Measurements from ENCODE around the gene PPP1R14D.

Gene PPP1R14D

GRCh38 chr15:40831861-40832260 lies 3.4 kb upstream of the PPP1R14D start:
- Histone ChIP-seq H3K9me3 (ENCODE audit: control insufficient read depth, low read length) (no peaks in the 10 kb centered on the region), H3K4me1 (ENCODE audit: control insufficient read depth, insufficient read depth, low read length) (no peaks in the 10 kb centered on the region), H3K9ac (ENCODE audit: low read length) (no peak overlapping the region), H3K36me3 (ENCODE audit: control insufficient read depth, insufficient read depth, low read length, severe bottlenecking) (no peaks in the 10 kb centered on the region), H3K4me3 (ENCODE audit: low read length) (no peak overlapping the region), H3K27me3 (replicated peaks; ENCODE audit: control insufficient read depth, insufficient read depth, low read length) (peaks cover 14% of the 10 kb centered on the region)
- no peak for DNase-seq (ENCODE audit: low read depth)

DNA sequence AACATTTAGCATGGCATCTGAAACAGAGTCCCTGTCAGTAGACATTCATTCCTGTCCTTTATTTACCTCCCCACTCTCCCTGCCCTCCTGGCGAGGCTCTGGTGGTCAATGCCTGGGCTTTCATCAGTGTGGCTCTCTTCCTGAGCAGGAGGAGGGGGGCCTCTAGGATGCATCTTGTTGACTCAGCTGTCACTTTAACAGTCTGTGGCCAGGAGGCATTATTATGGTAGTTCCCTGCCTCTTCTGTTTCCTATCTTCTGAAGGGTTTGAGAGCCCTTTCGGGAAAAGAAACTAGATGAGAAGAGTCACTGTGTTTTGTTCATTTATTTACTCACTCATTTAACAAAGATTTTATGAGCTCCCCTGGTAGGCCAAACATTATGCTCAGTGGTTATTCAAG lies 2.4 kb upstream of the PPP1R14D start:
- no peaks in the 10 kb centered on the region for H3K4me1 ChIP-seq (ENCODE audit: control insufficient read depth, insufficient read depth, low read length)
- no peak for DNase-seq (ENCODE audit: low read depth)
- H3K27me3 ChIP-seq (replicated peaks; ENCODE audit: control insufficient read depth, insufficient read depth, low read length), result peaks cover 18% of the 10 kb centered on the region
- no peaks in the 10 kb centered on the region for H3K9me3 ChIP-seq (ENCODE audit: control insufficient read depth, low read length)
- H3K4me3 ChIP-seq (ENCODE audit: low read length), result no peak overlapping the region
- no peak overlapping the region for H3K9ac ChIP-seq (ENCODE audit: low read length)
- H3K36me3 ChIP-seq (ENCODE audit: control insufficient read depth, insufficient read depth, low read length, severe bottlenecking), result no peaks in the 10 kb centered on the region

- no peaks in the 10 kb centered on the region for H3K9me3 ChIP-seq (ENCODE audit: control insufficient read depth, low read length)
- no peaks in the 10 kb centered on the region for H3K36me3 ChIP-seq (ENCODE audit: control insufficient read depth, insufficient read depth, low read length, severe bottlenecking)
- no peaks in the 10 kb centered on the region for H3K4me1 ChIP-seq (ENCODE audit: control insufficient read depth, insufficient read depth, low read length)
- DNase-seq (ENCODE audit: low read depth), result no peak
- no peak overlapping the region for H3K9ac ChIP-seq (ENCODE audit: low read length)
- H3K27me3 ChIP-seq (replicated peaks; ENCODE audit: control insufficient read depth, insufficient read depth, low read length), result peaks cover 18% of the 10 kb centered on the region
- H3K4me3 ChIP-seq (ENCODE audit: low read length), result no peak overlapping the region
Observed at GRCh38 chr15:40829115-40829514, 607 bp upstream of the PPP1R14D start.

DNA sequence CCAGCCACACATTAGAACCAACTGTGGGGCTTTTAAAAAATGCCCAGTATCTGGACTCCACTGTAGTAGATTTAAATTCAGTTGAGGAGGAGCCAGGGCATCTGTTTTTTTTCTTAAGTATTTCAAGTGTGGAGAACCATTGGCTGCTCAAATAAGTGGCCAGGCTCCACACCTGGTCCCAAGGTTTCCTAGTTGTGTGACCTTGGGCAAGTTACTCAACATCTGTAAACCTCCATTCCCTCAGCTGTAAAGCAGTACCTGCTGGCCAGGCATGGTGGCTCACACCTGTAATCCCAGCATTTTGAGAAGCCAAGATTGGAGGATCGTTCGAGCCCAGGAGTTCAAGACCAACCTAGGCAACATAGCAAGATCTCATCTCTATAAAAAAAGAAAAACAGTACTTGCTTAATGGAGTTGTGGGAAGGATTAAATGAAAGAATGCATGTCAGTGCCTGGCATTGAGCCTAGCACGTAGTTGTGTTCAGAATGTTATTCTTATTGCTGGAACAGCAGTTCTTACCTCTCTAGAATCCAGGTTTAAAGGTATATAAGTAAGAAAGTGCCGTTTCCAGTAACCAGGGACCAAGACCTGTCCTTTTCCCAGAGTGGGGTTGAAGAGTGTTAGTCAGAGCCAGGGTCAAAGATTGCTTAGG lies 2.0 kb downstream of the PPP1R14D start:
- peak; percentile 57 for DNase-seq (ENCODE audit: low read depth)
- H3K4me1 ChIP-seq (ENCODE audit: control insufficient read depth, insufficient read depth, low read length), result no peaks in the 10 kb centered on the region
- no peak overlapping the region for H3K4me3 ChIP-seq (ENCODE audit: low read length)
- H3K36me3 ChIP-seq (ENCODE audit: control insufficient read depth, insufficient read depth, low read length, severe bottlenecking), result no peaks in the 10 kb centered on the region
- peaks cover 18% of the 10 kb centered on the region for H3K27me3 ChIP-seq (replicated peaks; ENCODE audit: control insufficient read depth, insufficient read depth, low read length)
- H3K9me3 ChIP-seq (ENCODE audit: control insufficient read depth, low read length), result no peaks in the 10 kb centered on the region
- H3K9ac ChIP-seq (ENCODE audit: low read length), result no peak overlapping the region

- Histone ChIP-seq H3K9me3 (ENCODE audit: control insufficient read depth, low read length) (no peaks in the 10 kb centered on the region), H3K9ac (ENCODE audit: low read length) (no peak overlapping the region), H3K36me3 (ENCODE audit: control insufficient read depth, insufficient read depth, low read length, severe bottlenecking) (no peaks in the 10 kb centered on the region), H3K4me1 (ENCODE audit: control insufficient read depth, insufficient read depth, low read length) (no peaks in the 10 kb centered on the region), H3K27me3 (replicated peaks; ENCODE audit: control insufficient read depth, insufficient read depth, low read length) (peaks cover 18% of the 10 kb centered on the region), H3K4me3 (ENCODE audit: low read length) (no peak overlapping the region)
- DNase-seq (ENCODE audit: low read depth), result peak; percentile 62
Observed at GRCh38 chr15:40825661-40826422, 2.7 kb downstream of the PPP1R14D start.

DNA sequence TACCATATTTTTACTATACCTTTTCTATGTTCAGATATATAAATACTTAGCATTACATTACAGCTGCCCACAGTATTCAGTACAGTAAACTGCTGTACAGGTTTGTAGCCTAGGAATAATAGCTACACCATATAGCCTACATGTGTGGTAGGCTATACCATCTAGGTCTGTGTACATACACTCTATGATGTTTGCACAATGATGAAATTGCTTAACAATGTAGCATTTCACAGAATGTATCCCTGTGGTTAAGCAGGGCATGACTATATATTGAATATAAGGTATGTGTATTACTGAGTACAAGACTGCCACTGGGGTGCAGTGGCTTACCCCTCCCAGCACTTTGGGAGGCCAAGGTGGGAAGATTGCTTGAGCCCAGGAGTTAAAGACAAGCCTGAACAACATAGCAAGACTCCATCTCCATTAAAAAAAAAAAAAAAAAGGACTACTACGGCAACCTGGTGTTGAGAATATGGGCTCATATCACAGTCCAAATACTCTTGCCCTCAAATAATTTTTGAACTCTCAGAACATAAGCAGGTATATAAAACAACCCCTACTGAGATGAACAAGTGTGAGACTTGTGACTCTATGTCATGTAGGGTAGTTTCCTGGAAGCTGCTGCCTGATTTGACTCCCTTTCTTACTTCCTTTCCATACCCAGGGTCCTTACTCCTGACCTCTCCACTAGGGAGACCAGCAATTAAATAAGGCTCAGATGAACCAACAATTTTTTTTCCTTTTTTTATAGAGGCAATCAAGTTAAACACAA lies 4.8 kb downstream of the PPP1R14D start:
- DNase-seq (ENCODE audit: low read depth), result peak; percentile 25
- Histone ChIP-seq H3K27me3 (replicated peaks; ENCODE audit: control insufficient read depth, insufficient read depth, low read length) (peaks cover 15% of the 10 kb centered on the region), H3K9ac (ENCODE audit: low read length) (no peak overlapping the region), H3K4me3 (ENCODE audit: low read length) (no peak overlapping the region), H3K4me1 (ENCODE audit: control insufficient read depth, insufficient read depth, low read length) (no peaks in the 10 kb centered on the region), H3K9me3 (ENCODE audit: control insufficient read depth, low read length) (no peaks in the 10 kb centered on the region), H3K36me3 (ENCODE audit: control insufficient read depth, insufficient read depth, low read length, severe bottlenecking) (no peaks in the 10 kb centered on the region)

DNA sequence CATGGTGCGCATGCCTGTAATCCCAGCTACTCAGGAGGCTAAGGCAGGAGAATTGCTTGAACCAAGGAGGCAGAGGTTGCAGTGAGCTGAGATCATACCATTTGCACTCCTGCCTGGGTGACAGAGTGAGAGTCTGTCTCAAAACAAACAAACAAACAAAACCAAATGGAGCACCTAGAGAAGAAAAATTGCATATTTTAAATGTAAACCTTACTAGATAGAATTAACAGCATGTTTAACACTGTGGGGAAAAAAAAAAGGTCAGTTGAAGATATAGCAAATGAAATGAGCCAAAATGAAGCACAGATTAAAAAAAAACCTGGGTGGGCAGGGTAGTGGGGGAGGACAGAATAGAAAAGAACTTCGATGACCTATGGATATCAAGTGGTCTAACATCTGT lies 7.3 kb downstream of the PPP1R14D start:
- no peak for DNase-seq (ENCODE audit: low read depth)

GRCh38 chr15:40819048-40819447 lies 9.5 kb downstream of the PPP1R14D start:
- DNase-seq (ENCODE audit: low read depth), result no peak
- Histone ChIP-seq H3K27me3 (replicated peaks; ENCODE audit: control insufficient read depth, insufficient read depth, low read length) (no peaks in the 10 kb centered on the region), H3K9ac (ENCODE audit: low read length) (no peak overlapping the region), H3K4me1 (ENCODE audit: control insufficient read depth, insufficient read depth, low read length) (no peaks in the 10 kb centered on the region), H3K36me3 (ENCODE audit: control insufficient read depth, insufficient read depth, low read length, severe bottlenecking) (peaks cover 5% of the 10 kb centered on the region), H3K9me3 (ENCODE audit: control insufficient read depth, low read length) (no peaks in the 10 kb centered on the region), H3K4me3 (ENCODE audit: low read length) (no peak overlapping the region)

More for the DNA sequence above, 7.3 kb downstream of the PPP1R14D start:
- Histone ChIP-seq H3K9ac (ENCODE audit: low read length) (no peak overlapping the region), H3K9me3 (ENCODE audit: control insufficient read depth, low read length) (no peaks in the 10 kb centered on the region), H3K36me3 (ENCODE audit: control insufficient read depth, insufficient read depth, low read length, severe bottlenecking) (no peaks in the 10 kb centered on the region), H3K27me3 (replicated peaks; ENCODE audit: control insufficient read depth, insufficient read depth, low read length) (no peaks in the 10 kb centered on the region), H3K4me3 (ENCODE audit: low read length) (no peak overlapping the region), H3K4me1 (ENCODE audit: control insufficient read depth, insufficient read depth, low read length) (no peaks in the 10 kb centered on the region)

GRCh38 chr15:40815042-40815698 lies 13.3 kb downstream of the PPP1R14D start:
- peak; percentile 19 for DNase-seq (ENCODE audit: low read depth)
- Histone ChIP-seq H3K9ac (ENCODE audit: low read length) (no peak overlapping the region), H3K9me3 (ENCODE audit: control insufficient read depth, low read length) (no peaks in the 10 kb centered on the region), H3K4me3 (ENCODE audit: low read length) (no peak overlapping the region), H3K4me1 (ENCODE audit: control insufficient read depth, insufficient read depth, low read length) (no peaks in the 10 kb centered on the region), H3K27me3 (replicated peaks; ENCODE audit: control insufficient read depth, insufficient read depth, low read length) (no peaks in the 10 kb centered on the region), H3K36me3 (ENCODE audit: control insufficient read depth, insufficient read depth, low read length, severe bottlenecking) (peaks cover 23% of the 10 kb centered on the region)

GRCh38 chr15:40812721-40813425 lies 15.6 kb downstream of the PPP1R14D start:
- no peaks in the 10 kb centered on the region for H3K9me3 ChIP-seq (ENCODE audit: control insufficient read depth, low read length)
- H3K36me3 ChIP-seq (ENCODE audit: control insufficient read depth, insufficient read depth, low read length, severe bottlenecking), result peaks cover 23% of the 10 kb centered on the region
- peaks cover 5% of the 10 kb centered on the region for H3K4me1 ChIP-seq (ENCODE audit: control insufficient read depth, insufficient read depth, low read length)
- H3K9ac ChIP-seq (ENCODE audit: low read length), result no peak overlapping the region
- H3K27me3 ChIP-seq (replicated peaks; ENCODE audit: control insufficient read depth, insufficient read depth, low read length), result no peaks in the 10 kb centered on the region
- no peak for DNase-seq (ENCODE audit: low read depth)
- no peak overlapping the region for H3K4me3 ChIP-seq (ENCODE audit: low read length)
